Measurements from ENCODE around the gene GOLGA8H. TPM values are rescaled to one million over a fixed set of nuclear protein-coding genes. Genes with fewer than 3 reads are reported as not detected.
"Not testable (repeated sequence)": the region's sequence is repeated elsewhere in the genome, so short reads cannot be mapped to it uniquely, and the experiment has no call there.

Gene GOLGA8H
- 1 to 10 TPM in 2 of 4 donors, under 1 TPM in 1, not detected in 1; 0.65 to 4.1 (median 1.5) TPM for total RNA-seq

GRCh38 chr15:30603796-30604195 lies at the start of gene GOLGA8H:
TSS of gene GOLGA8H (plus strand) at chr15:30604028. CDS start at chr15:30604126, 98 bp downstream.
- TF ChIP-seq CTCF (IDR thresholded peaks at IDR 0.05; ENCODE audit: low read depth): not testable (repeated sequence)

- not testable (repeated sequence) for TF ChIP-seq CTCF (IDR thresholded peaks at IDR 0.05; ENCODE audit: low read depth)
Measured at GRCh38 chr15:30625436-30626193, 21.8 kb downstream of the GOLGA8H start, which contains the start of gene ARHGAP11B. TSS of gene ARHGAP11B (plus strand) at chr15:30626128.

- no peak for TF ChIP-seq CTCF (IDR thresholded peaks at IDR 0.05; ENCODE audit: low read depth)
Measured at GRCh38 chr15:30650012-30650929, 46.4 kb downstream of the GOLGA8H start.

Small RNA genes within 50 kb of the gene (small RNA-seq; reads per million reads assigned to genes)
- gene RF00096 (not detected), gene RN7SL628P (not detected), gene RN7SL796P (not detected)

Other genes starting within 250 kb of the GOLGA8H start
- gene CHRFAM7A, start 210.5 kb upstream of the GOLGA8H start, total RNA-seq: 10 to 100 TPM in 2 of 4 donors, 1 to 10 TPM in 1, not detected in 1; 1.1 to 21.1 (median 10.1) TPM
- gene GOLGA8R, start 189.8 kb upstream of the GOLGA8H start, total RNA-seq: 1 to 10 TPM; 2.0 to 7.5 (median 5.5) TPM
- 1 to 10 TPM; 1.8 to 9.0 (median 5.1) TPM for gene GOLGA8Q, start 52.0 kb upstream of the GOLGA8H start, total RNA-seq